IMR-90 (cell line): Measurements from ENCODE around the gene AMZ1. TPM values are rescaled to one million over a fixed set of nuclear protein-coding genes. Genes with fewer than 3 reads are reported as not detected.

Experiments used
- ATAC-seq: fragments of 200-7000 bp; cut with Tn5 transposase; 2 replicates; pipeline ENCODE4 v1.9.1; 2020; ENCODE audit warnings: low read depth, mild to moderate bottlenecking, moderate library complexity
- BruUV-seq: library from RNA; stranded (reverse); fragments of 400-500 nt; replicated peaks from 2 replicates; lab custom pipeline; 2021; lab: Mats Ljungman, UMichigan
- CTCF ChIA-PET: fragments of 300-600 bp; formaldehyde crosslinking; extraction: SDS; loops from one replicate; lab custom pipeline; 2021; ENCODE audit warnings: antibody characterized with exemption; lab: Yijun Ruan, JAX
- POLR2A ChIA-PET: fragments of 300-600 bp; sonication (Branson Sonifier 250); formaldehyde crosslinking; loops from one replicate; lab custom pipeline; 2022; ENCODE audit warnings: antibody characterized with exemption; ENCODE audit not compliant: unreplicated experiment; lab: Charles Lee
- DNase-seq: peaks from one replicate; pipeline ENCODE4 v3.0.0; 2013
- H2AFZ ChIP-seq: replicated peaks from 2 replicates; pipeline ENCODE3; 2013; ENCODE audit warnings: low read length, mild to moderate bottlenecking; ENCODE audit not compliant: poor library complexity
- H2AK5ac ChIP-seq: 2 replicates; pipeline ENCODE4 v1.6.1; 2013; ENCODE audit warnings: low read depth, low read length, inconsistent platforms
- H2AK9ac ChIP-seq: replicated peaks from 2 replicates; pipeline ENCODE3; 2013; ENCODE audit warnings: mild to moderate bottlenecking, low read depth, low read length, moderate library complexity; ENCODE audit not compliant: poor library complexity
- H2BK120ac ChIP-seq: 2 replicates; pipeline ENCODE4 v1.6.1; 2013; ENCODE audit warnings: low read depth, low read length, inconsistent platforms
- H2BK15ac ChIP-seq: 3 replicates; pipeline ENCODE4 v1.6.1; 2013; ENCODE audit warnings: low read depth, low read length, inconsistent platforms
- H2BK20ac ChIP-seq: 2 replicates; pipeline ENCODE4 v1.6.1; 2013; ENCODE audit warnings: low read depth, mild to moderate bottlenecking, inconsistent platforms, low read length, moderate library complexity
- H2BK5ac ChIP-seq: 2 replicates; pipeline ENCODE4 v1.6.1; 2013; ENCODE audit warnings: mild to moderate bottlenecking, low read depth, low read length, inconsistent platforms; ENCODE audit not compliant: poor library complexity, severe bottlenecking
- H3K14ac ChIP-seq: replicated peaks from 2 replicates; pipeline ENCODE4 v1.6.1; 2013; ENCODE audit warnings: low read depth, low read length, inconsistent platforms
- H3K18ac ChIP-seq: 2 replicates; pipeline ENCODE4 v1.6.1; 2013; ENCODE audit warnings: low read depth, low read length, control low read depth
- H3K23ac ChIP-seq: 2 replicates; pipeline ENCODE4 v1.6.1; 2013; ENCODE audit warnings: low read depth, low read length, inconsistent platforms
- H3K27ac ChIP-seq: 2 replicates; pipeline ENCODE4 v1.5.1; 2013; ENCODE audit warnings: mild to moderate bottlenecking, control low read depth, low read length; ENCODE audit not compliant: insufficient read depth
- H3K27me3 ChIP-seq: 2 replicates; pipeline ENCODE4 v1.6.1; 2013; ENCODE audit warnings: low read length; ENCODE audit not compliant: control insufficient read depth, insufficient read depth
- H3K36me3 ChIP-seq: 2 replicates; pipeline ENCODE4 v1.6.1; 2013; ENCODE audit warnings: low read length, mixed read lengths; ENCODE audit not compliant: control insufficient read depth, insufficient read depth
- H3K4ac ChIP-seq: 2 replicates; pipeline ENCODE4 v1.6.1; 2013; ENCODE audit warnings: low read depth, low read length, inconsistent platforms
- H3K4me1 ChIP-seq: 2 replicates; pipeline ENCODE4 v1.6.1; 2013; ENCODE audit warnings: low read length, mixed read lengths; ENCODE audit not compliant: control insufficient read depth, insufficient read depth
- H3K4me2 ChIP-seq: 2 replicates; pipeline ENCODE4 v1.6.1; 2013; ENCODE audit warnings: low read depth, mild to moderate bottlenecking, control low read depth, low read length, moderate library complexity
- H3K4me3 ChIP-seq: 2 replicates; pipeline ENCODE4 v1.5.1; 2013; ENCODE audit warnings: low read depth, mild to moderate bottlenecking, control low read depth, low read length, moderate library complexity; ENCODE audit not compliant: insufficient read depth
- H3K56ac ChIP-seq: 2 replicates; pipeline ENCODE4 v1.6.1; 2013; ENCODE audit warnings: low read length, inconsistent platforms; ENCODE audit not compliant: insufficient read depth; ENCODE audit errors: extremely low read depth
- H3K79me1 ChIP-seq, 2 experiments: 2 replicates each; pipeline ENCODE4 v1.6.1; 2013; ENCODE audit warnings: low read length in 2 of 2, inconsistent platforms in 1 of 2, low read depth in 1 of 2
- H3K9ac ChIP-seq: 2 replicates; pipeline ENCODE4 v1.6.1; 2013; ENCODE audit warnings: low read depth, low read length, control low read depth
- H3K9me1 ChIP-seq: 2 replicates; pipeline ENCODE4 v1.6.1; 2013; ENCODE audit warnings: low read length, inconsistent platforms; ENCODE audit not compliant: insufficient read depth
- H3K9me3 ChIP-seq: 2 replicates; pipeline ENCODE4 v1.6.1; 2013; ENCODE audit warnings: low read length; ENCODE audit not compliant: control insufficient read depth, insufficient read depth
- H4K20me1 ChIP-seq: 2 replicates; pipeline ENCODE4 v1.6.1; 2013; ENCODE audit warnings: low read length, inconsistent platforms; ENCODE audit not compliant: insufficient read depth
- H4K5ac ChIP-seq: 2 replicates; pipeline ENCODE4 v1.6.1; 2013; ENCODE audit warnings: mild to moderate bottlenecking, low read depth, low read length, control low read depth
- H4K8ac ChIP-seq, 2 experiments: 2 replicates each; pipeline ENCODE4 v1.6.1; 2013; ENCODE audit warnings: low read depth in 2 of 2, low read length in 2 of 2, control low read depth in 1 of 2, inconsistent platforms in 1 of 2
- H4K91ac ChIP-seq: 2 replicates; pipeline ENCODE4 v1.6.1; 2013; ENCODE audit warnings: low read depth, low read length, inconsistent platforms; ENCODE audit not compliant: insufficient read depth
- BHLHE40 ChIP-seq: fragments of 150-350 bp; IDR thresholded peaks from 2 replicates; pipeline ENCODE4 v1.6.1; 2016; ENCODE audit warnings: mild to moderate bottlenecking, low read depth, low read length
- CEBPB ChIP-seq: IDR thresholded peaks from 2 replicates; pipeline ENCODE4 v1.6.1; 2012; ENCODE audit warnings: low read depth, low read length, improper control_type of control experiment
- CHD1 ChIP-seq: IDR thresholded peaks from 2 replicates; pipeline ENCODE4 v1.6.1; 2012; ENCODE audit warnings: low read depth, low read length, improper control_type of control experiment
- FOS ChIP-seq: fragments of 150-350 bp; IDR thresholded peaks from 2 replicates; pipeline ENCODE4 v1.6.1; 2016; ENCODE audit warnings: low read depth, low read length
- MAFK ChIP-seq: IDR thresholded peaks from 2 replicates; pipeline ENCODE4 v1.6.1; 2012; ENCODE audit warnings: low read depth, low read length, improper control_type of control experiment
- MAZ ChIP-seq: IDR thresholded peaks from 2 replicates; pipeline ENCODE4 v1.6.1; 2012; ENCODE audit warnings: low read depth, mild to moderate bottlenecking, low read length, improper control_type of control experiment, moderate library complexity, borderline replicate concordance
- MXI1 ChIP-seq: IDR thresholded peaks from 2 replicates; pipeline ENCODE4 v1.6.1; 2012; ENCODE audit warnings: low read depth, mild to moderate bottlenecking, low read length, moderate library complexity, borderline replicate concordance
- NFE2L2 ChIP-seq: fragments of 150-350 bp; IDR thresholded peaks from 2 replicates; pipeline ENCODE4 v1.6.1; 2016; ENCODE audit warnings: low read depth, mild to moderate bottlenecking, low read length
- POLR2A ChIP-seq: IDR thresholded peaks from 2 replicates; pipeline ENCODE4 v1.6.1; 2012; ENCODE audit warnings: mild to moderate bottlenecking, low read depth, low read length
- RAD21 ChIP-seq: IDR thresholded peaks from 2 replicates; pipeline ENCODE4 v1.6.1; 2012; ENCODE audit warnings: low read length, improper control_type of control experiment
- RCOR1 ChIP-seq: IDR thresholded peaks from 2 replicates; pipeline ENCODE4 v1.6.1; 2012; ENCODE audit warnings: mild to moderate bottlenecking, low read length, improper control_type of control experiment; ENCODE audit not compliant: insufficient replicate concordance
- RFX5 ChIP-seq: IDR thresholded peaks from 2 replicates; pipeline ENCODE4 v1.8.0; 2012; ENCODE audit warnings: low read depth, mild to moderate bottlenecking, low read length, moderate library complexity
- SMC3 ChIP-seq: fragments of 150-350 bp; IDR thresholded peaks from 2 replicates; pipeline ENCODE4 v1.6.1; 2016; ENCODE audit warnings: low read depth, mild to moderate bottlenecking, antibody characterized with exemption, low read length, moderate library complexity
- WGBS, 2 experiments: methylation state at CpG; one replicate each; pipeline versions ENCODE4 v1.1.5 to v1.1.7; 2013; ENCODE audit warnings: missing lambda C conversion rate in 2 of 2; ENCODE audit not compliant: insufficient read length in 1 of 2; ENCODE audit errors: extremely low coverage in 2 of 2; 5-methylcytosine and 5-hydroxymethylcytosine counted together
- dilution Hi-C: fragments of 300-500 bp; cut with HindIII; formaldehyde crosslinking; loops from one replicate; pipeline ENCODE4 v1.14.3; 2018; ENCODE audit warnings: low sequenced_read_pairs; ENCODE audit not compliant: unreplicated experiment
- in situ Hi-C: fragments of 300-500 bp; cut with MboI; formaldehyde crosslinking; loops from 3 replicates; pipeline ENCODE4 v1.14.3; 2019; ENCODE audit warnings: low sequenced_read_pairs, inconsistent platforms, mixed read lengths
- intact Hi-C: fragments of 100-400 bp; cut with micrococcal nuclease; formaldehyde crosslinking; loops from 2 replicates; pipeline ENCODE4 v1.10.0; 2022
- polyA plus RNA-seq, 3 experiments: library from polyadenylated mRNA; depleted of rRNA; stranded (reverse); fragments of >200 nt; gene quantifications; 2 replicates each; pipeline ENCODE4 v1.2.3, GENCODE V29; 2012; ENCODE audit warnings: low replicate concordance in 1 of 3
- total RNA-seq: library from RNA; depleted of rRNA; stranded (reverse); fragments of >200 nt; gene quantifications from 2 replicates; pipeline ENCODE4 v1.2.3, GENCODE V29; 2012
- TF ChIP-seq, protein P1 (sequence below): fragments of 150-350 bp; IDR thresholded peaks from 2 replicates; pipeline ENCODE4 v1.6.1; 2016; ENCODE audit warnings: low read depth, mild to moderate bottlenecking, low read length, moderate library complexity, borderline replicate concordance
- TF ChIP-seq, protein P2 (sequence below): fragments of 150-350 bp; IDR thresholded peaks from 2 replicates; pipeline ENCODE4 v1.6.1; 2017; ENCODE audit warnings: mild to moderate bottlenecking, antibody characterized with exemption, low read length, low read depth
- TF ChIP-seq, protein P3 (sequence below): conservative IDR thresholded peaks from 2 replicates; pipeline ENCODE4 v1.5.1; 2012; ENCODE audit warnings: mild to moderate bottlenecking, low read depth, low read length, improper control_type of control experiment

The AMZ1 gene
- total and polyA plus RNA-seq, 2 of the 4 experiments (the other 2 are of a cell fraction): 0.54 to 1.6 TPM

DNA sequence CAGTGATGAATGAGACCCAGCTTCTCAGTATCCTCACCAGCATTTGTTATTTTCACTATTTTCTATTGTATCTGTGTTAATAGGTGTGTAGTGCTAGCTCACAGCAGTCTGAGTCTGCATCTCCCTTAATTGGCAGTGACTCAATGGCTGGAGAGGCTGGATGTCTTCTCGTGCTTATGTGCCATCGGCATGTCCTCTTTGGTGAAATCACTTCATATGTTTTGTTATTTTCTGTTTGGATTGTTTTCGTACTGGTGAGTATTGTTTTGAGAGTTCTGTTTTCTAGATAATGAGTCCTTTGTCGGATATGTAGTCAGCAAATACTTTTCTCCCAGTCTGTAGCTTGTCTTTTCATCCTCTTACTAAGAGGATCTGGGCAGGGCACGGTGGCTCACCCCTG, 66.1 kb downstream of the AMZ1 start:
- CTCF ChIA-PET: interaction anchor here (1.0 kb wide), 1 partner anchor 45 kb away, joined by 3 read pairs; no protein-coding TSS in a partner anchor
- H3K23ac ChIP-seq: no peak overlapping the region
- POLR2A ChIA-PET: no interaction called here
- peaks cover 29 to 62% of the 10 kb centered on the region in 2 experiments for H3K79me1 ChIP-seq
- no peak overlapping the region for H3K27ac ChIP-seq
- no peak overlapping the region for H2AFZ ChIP-seq
- H3K4me1 ChIP-seq: peaks cover 15% of the 10 kb centered on the region
- no peak overlapping the region for H4K8ac ChIP-seq
- no peak overlapping the region for H3K4me3 ChIP-seq
- no TSS peak for BruUV-seq
- no peak overlapping the region for H3K14ac ChIP-seq
- DNase-seq: no peak
- H4K91ac ChIP-seq: no peak overlapping the region
- WGBS, 2 experiments: no CpG with 5 or more reads among the region's 5 CpGs
- peaks cover 4% of the 10 kb centered on the region; the same call in 1 of the 2 replicates for H3K36me3 ChIP-seq
- in situ Hi-C loops: no loop called here
- H3K4ac ChIP-seq: no peak overlapping the region
- no peaks in the 10 kb centered on the region for H3K27me3 ChIP-seq
- no peak overlapping the region for H2AK5ac ChIP-seq
- H3K4me2 ChIP-seq: no peak overlapping the region
- H3K9me1 ChIP-seq: peaks cover 9% of the 10 kb centered on the region
- no peak overlapping the region for H2AK9ac ChIP-seq
- H4K5ac ChIP-seq: no peak overlapping the region
- H2BK120ac ChIP-seq: no peak overlapping the region
- no peak overlapping the region for H2BK20ac ChIP-seq
- no peak for TF ChIP-seq RFX5
- TF ChIP-seq, protein P1, sequence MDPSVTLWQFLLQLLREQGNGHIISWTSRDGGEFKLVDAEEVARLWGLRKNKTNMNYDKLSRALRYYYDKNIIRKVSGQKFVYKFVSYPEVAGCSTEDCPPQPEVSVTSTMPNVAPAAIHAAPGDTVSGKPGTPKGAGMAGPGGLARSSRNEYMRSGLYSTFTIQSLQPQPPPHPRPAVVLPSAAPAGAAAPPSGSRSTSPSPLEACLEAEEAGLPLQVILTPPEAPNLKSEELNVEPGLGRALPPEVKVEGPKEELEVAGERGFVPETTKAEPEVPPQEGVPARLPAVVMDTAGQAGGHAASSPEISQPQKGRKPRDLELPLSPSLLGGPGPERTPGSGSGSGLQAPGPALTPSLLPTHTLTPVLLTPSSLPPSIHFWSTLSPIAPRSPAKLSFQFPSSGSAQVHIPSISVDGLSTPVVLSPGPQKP: no peak
- TF ChIP-seq BHLHE40: no peak
- TF ChIP-seq, protein P2, sequence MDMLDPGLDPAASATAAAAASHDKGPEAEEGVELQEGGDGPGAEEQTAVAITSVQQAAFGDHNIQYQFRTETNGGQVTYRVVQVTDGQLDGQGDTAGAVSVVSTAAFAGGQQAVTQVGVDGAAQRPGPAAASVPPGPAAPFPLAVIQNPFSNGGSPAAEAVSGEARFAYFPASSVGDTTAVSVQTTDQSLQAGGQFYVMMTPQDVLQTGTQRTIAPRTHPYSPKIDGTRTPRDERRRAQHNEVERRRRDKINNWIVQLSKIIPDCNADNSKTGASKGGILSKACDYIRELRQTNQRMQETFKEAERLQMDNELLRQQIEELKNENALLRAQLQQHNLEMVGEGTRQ: no peak
- no peak for TF ChIP-seq MXI1
- no peak for TF ChIP-seq MAFK
- TF ChIP-seq POLR2A: no peak
- TF ChIP-seq RCOR1: no peak
- no peak for TF ChIP-seq MAZ
- TF ChIP-seq SMC3: no peak
- TF ChIP-seq RAD21: no peak
- TF ChIP-seq, protein P3, sequence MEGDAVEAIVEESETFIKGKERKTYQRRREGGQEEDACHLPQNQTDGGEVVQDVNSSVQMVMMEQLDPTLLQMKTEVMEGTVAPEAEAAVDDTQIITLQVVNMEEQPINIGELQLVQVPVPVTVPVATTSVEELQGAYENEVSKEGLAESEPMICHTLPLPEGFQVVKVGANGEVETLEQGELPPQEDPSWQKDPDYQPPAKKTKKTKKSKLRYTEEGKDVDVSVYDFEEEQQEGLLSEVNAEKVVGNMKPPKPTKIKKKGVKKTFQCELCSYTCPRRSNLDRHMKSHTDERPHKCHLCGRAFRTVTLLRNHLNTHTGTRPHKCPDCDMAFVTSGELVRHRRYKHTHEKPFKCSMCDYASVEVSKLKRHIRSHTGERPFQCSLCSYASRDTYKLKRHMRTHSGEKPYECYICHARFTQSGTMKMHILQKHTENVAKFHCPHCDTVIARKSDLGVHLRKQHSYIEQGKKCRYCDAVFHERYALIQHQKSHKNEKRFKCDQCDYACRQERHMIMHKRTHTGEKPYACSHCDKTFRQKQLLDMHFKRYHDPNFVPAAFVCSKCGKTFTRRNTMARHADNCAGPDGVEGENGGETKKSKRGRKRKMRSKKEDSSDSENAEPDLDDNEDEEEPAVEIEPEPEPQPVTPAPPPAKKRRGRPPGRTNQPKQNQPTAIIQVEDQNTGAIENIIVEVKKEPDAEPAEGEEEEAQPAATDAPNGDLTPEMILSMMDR: no peak
- no peak for TF ChIP-seq NFE2L2
- TF ChIP-seq CEBPB: no peak
- TF ChIP-seq CHD1: no peak
- no peak for TF ChIP-seq FOS
- H3K56ac ChIP-seq: no peak overlapping the region
- dilution Hi-C loops: no loop called here
- H3K9ac ChIP-seq: no peak overlapping the region
- no peak overlapping the region for H2BK15ac ChIP-seq
- H3K18ac ChIP-seq: no peak overlapping the region
- intact Hi-C loops: no loop called here
- peaks cover 22% of the 10 kb centered on the region for H4K20me1 ChIP-seq
- no peak for ATAC-seq
- no peak overlapping the region for H2BK5ac ChIP-seq
- H3K9me3 ChIP-seq: no peaks in the 10 kb centered on the region
